KOPT-K1 (cell line): Measurements from ENCODE around the gene CEP192.
"Not testable (repeated sequence)": the region's sequence is repeated elsewhere in the genome, so short reads cannot be mapped to it uniquely, and the experiment has no call there.

Experiments
- H3K27ac ChIP-seq: fragments of 200-600 bp; sonication (generic); 2 replicates; pipeline ENCODE4 v1.5.1; 2016; ENCODE audit warnings: antibody characterized with exemption, mild to moderate bottlenecking, low read depth, low read length; ENCODE audit not compliant: poor library complexity, severe bottlenecking
- H3K36me3 ChIP-seq: fragments of 200-600 bp; sonication (generic); 2 replicates; pipeline ENCODE4 v1.5.1; 2017; ENCODE audit warnings: antibody characterized with exemption, mild to moderate bottlenecking, low read length, moderate library complexity; ENCODE audit not compliant: insufficient read depth
- H3K9me3 ChIP-seq: fragments of 200-600 bp; sonication (generic); 2 replicates; pipeline ENCODE4 v1.5.1; 2017; ENCODE audit warnings: antibody characterized with exemption, low read length, mild to moderate bottlenecking; ENCODE audit not compliant: insufficient read depth, poor library complexity, severe bottlenecking

Gene CEP192

GRCh38 chr18:13036622-13037320, 45.6 kb downstream of the CEP192 start:
- no peak overlapping the region for H3K27ac ChIP-seq
- peaks cover 99% of the 10 kb centered on the region for H3K36me3 ChIP-seq

DNA sequence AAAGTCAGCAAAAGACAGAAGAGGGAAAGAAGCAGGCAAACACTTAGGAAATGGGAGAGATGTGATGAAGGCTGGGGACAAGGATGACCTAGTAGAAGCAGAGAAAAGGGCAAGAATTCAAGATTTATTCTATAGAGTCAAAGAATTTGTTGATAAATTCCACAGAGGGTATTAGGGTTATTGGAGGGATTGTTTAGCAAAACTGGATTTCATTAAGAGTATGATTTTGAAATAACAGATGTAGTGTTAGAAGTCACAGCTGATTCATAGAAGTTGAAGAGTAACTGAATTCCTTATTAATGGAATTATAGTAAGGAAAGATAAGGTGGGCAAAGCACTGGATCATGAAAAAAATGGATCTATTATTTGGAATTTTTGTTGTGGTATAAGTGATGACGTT, 48.6 kb downstream of the CEP192 start:
- Histone ChIP-seq H3K36me3 (peaks cover 97% of the 10 kb centered on the region), H3K27ac (no peak overlapping the region), H3K9me3 (peaks cover 17% of the 10 kb centered on the region)

More at GRCh38 chr18:13036622-13037320, 45.6 kb downstream of the CEP192 start:
- H3K9me3 ChIP-seq: peaks cover 4% of the 10 kb centered on the region

DNA sequence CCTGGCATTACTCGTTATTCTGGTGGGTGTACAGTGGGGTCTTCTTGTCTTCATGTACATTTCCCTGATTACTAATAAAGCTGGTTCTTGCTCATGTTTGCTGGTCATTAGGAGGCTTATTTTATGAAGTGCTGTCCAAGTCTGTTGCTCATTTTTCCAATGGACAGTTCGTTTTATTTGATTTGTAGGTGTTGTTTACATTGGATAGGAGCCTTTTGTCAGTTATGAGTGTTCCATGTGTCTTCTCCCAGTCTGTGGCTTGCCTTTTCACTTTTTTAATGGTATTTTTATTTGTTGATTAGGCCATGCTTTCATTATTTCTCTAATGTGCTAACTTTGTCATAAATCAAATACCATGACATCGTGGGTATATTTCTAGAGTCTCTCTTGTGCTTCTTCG, 51.9 kb downstream of the CEP192 start:
- H3K36me3 ChIP-seq: peaks cover 95% of the 10 kb centered on the region
- H3K9me3 ChIP-seq: peaks cover 24% of the 10 kb centered on the region
- no peak overlapping the region for H3K27ac ChIP-seq

- H3K36me3 ChIP-seq: peaks cover 96% of the 10 kb centered on the region
- H3K27ac ChIP-seq: no peak overlapping the region
- peaks cover 7% of the 10 kb centered on the region for H3K9me3 ChIP-seq
Observed at GRCh38 chr18:13048061-13048595, 57.0 kb downstream of the CEP192 start.

DNA sequence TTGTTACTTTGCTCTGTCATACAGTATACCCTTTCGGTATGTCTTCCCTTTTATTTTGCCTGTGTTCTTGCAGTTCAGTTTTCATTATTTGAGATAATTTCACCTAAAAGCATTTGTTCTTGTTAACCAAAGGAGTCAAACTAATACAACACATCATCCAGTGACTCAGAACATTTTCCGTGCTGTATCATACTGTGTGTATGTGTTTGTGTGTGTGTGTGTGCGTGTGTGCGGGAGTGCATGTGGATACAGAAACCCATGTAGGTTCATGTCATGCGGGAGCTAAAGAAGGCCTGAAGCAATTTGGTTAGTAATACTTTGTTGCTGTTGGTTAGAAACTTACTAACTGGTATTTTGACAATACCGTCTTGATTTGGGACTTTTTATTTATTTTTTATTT, 60.0 kb downstream of the CEP192 start:
- H3K27ac ChIP-seq: no peak overlapping the region
- H3K36me3 ChIP-seq: peaks cover 98% of the 10 kb centered on the region
- no peaks in the 10 kb centered on the region for H3K9me3 ChIP-seq

DNA sequence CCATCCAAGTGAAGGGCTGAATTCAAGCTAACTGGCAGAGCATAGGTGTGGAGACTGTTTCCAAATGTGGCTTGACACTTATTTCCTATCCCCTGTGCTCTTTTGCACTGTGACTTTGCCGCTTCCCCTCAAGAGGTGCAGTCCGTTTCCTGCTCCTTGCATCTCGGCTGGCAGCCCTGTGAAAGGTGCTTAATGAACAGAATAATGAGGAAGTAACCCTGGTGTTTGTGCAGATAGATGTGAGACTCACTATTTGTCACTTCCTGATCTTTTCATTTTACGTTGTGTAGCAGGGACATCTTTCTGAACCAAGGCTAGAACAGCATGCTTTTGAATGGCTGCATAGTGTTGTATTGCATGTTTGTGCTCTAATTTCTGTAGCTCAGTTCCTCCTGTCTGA, 60.8 kb downstream of the CEP192 start:
- no peaks in the 10 kb centered on the region for H3K9me3 ChIP-seq
- no peak overlapping the region for H3K27ac ChIP-seq
- H3K36me3 ChIP-seq: peaks cover 100% of the 10 kb centered on the region

- Histone ChIP-seq H3K9me3 (no peaks in the 10 kb centered on the region), H3K27ac (no peak overlapping the region), H3K36me3 (peaks cover 100% of the 10 kb centered on the region)
Observed at GRCh38 chr18:13054336-13054735, 63.2 kb downstream of the CEP192 start.

DNA sequence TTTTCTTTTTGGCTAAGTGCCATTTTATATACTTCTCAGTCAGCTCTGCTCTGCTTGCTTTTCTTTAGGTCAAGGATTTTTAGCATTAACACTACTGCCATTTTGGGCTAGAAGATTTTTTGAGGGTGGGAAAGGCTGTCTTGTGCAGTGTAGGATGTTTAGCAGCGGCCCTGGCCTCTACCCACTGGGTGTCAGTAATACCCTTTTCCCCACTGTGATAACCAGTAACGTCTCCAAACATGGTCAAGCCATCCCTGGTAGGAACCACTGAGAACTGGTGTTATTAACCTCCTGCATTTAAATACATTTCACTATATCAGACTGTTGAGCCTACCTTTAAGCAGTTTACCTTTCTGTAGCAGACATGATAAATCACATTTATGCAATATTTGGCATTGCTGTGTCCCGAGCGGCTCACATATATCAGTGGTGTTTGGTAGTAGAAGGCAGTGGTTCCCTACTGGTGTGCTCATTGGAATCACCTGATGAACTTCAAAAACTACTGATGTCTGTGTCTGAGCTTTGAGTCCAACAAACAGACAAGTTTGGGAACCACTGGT, 70.5 kb downstream of the CEP192 start:
- H3K9me3 ChIP-seq: no peaks in the 10 kb centered on the region
- no peak overlapping the region for H3K27ac ChIP-seq
- peaks cover 100% of the 10 kb centered on the region for H3K36me3 ChIP-seq

DNA sequence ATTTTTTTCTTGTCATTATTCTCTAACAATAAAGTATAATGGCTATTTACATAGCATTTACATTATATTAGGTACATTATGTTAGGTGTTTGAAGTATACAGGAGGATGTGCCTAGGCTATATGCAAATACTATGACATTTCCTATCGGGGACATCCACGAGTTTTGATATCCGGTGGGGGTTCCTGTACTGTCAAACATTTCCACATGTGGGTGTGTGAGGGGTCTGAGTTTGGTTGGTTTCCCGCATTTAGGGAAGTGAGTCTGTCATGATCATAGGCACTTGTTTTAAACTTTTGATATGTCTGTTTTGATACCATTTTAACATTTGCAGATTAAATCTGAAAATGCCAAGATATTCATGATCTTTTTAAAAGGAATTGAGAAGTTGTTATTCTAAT, 76.0 kb downstream of the CEP192 start:
- Histone ChIP-seq H3K36me3 (peaks cover 100% of the 10 kb centered on the region), H3K9me3 (no peaks in the 10 kb centered on the region), H3K27ac (no peak overlapping the region)

DNA sequence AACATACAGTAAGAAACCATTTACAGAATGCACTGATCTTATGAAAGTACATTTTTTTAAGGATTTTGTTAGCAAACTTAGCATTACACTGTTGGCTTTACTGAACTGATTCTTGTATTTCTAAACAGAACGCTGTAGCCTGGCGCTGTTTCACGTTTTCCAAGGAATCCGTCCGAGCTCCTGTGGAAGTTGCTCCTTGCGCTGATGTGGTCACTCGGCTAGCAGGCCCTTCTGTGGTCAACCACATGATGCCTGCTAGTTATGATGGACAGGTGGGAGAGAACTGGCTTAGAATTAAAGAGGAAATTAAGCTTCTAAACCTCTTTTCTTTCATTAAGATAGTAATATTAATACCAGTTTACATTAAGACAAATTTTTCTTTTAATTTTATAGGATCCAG, 76.8 kb downstream of the CEP192 start:
- Histone ChIP-seq H3K9me3 (no peaks in the 10 kb centered on the region), H3K36me3 (peaks cover 100% of the 10 kb centered on the region), H3K27ac (no peak overlapping the region)

- Histone ChIP-seq H3K9me3 (no peaks in the 10 kb centered on the region), H3K27ac (no peak overlapping the region), H3K36me3 (peaks cover 100% of the 10 kb centered on the region)
Observed at GRCh38 chr18:13070460-13070859, 79.3 kb downstream of the CEP192 start.

GRCh38 chr18:13076886-13077285, 85.7 kb downstream of the CEP192 start:
- peaks cover 79% of the 10 kb centered on the region for H3K36me3 ChIP-seq
- H3K9me3 ChIP-seq: peaks cover 26% of the 10 kb centered on the region
- no peak overlapping the region for H3K27ac ChIP-seq

DNA sequence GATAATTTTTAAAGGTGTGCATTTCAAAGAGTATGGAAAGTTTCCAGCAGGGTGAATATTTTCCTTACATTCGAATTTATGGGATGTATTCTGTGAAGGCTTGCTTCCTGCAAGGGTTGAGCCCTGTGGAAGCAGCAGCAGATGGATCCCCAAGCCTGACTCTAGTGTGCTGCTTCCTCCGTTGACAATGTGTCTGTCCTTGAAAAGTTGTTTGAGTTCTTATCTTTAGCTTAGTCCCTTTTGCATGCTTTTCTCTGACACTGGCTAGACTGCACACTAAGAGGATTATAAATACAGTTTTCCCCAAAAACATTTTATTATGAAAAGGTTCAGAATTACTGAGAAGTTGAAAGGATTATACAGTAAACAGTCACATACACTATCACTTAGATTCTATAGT, 86.3 kb downstream of the CEP192 start:
- Histone ChIP-seq H3K36me3 (peaks cover 74% of the 10 kb centered on the region), H3K27ac (no peak overlapping the region), H3K9me3 (peaks cover 26% of the 10 kb centered on the region)

- Histone ChIP-seq H3K36me3 (peaks cover 69% of the 10 kb centered on the region), H3K9me3 (peaks cover 26% of the 10 kb centered on the region)
- H3K27ac ChIP-seq: not testable (repeated sequence)
Observed at GRCh38 chr18:13078065-13078464, 86.9 kb downstream of the CEP192 start.

DNA sequence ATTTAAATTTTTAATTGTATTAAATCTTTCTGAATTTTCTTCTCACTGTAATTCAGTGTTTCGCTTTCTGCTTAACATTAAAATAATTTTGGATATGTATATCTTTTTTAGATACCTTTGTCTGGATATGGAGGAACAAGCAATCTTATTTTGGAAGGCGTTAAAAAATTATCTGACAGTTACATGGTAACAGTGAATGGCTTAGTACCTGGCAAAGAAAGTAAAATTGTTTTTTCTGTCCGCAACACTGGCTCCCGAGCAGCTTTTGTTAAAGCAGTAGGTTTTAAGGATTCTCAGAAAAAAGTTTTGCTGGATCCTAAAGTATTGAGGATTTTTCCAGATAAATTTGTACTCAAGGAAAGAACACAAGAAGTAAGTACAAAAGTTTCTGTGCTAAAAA, 95.7 kb downstream of the CEP192 start:
- peaks cover 90% of the 10 kb centered on the region for H3K36me3 ChIP-seq
- peaks cover 12% of the 10 kb centered on the region for H3K9me3 ChIP-seq

DNA sequence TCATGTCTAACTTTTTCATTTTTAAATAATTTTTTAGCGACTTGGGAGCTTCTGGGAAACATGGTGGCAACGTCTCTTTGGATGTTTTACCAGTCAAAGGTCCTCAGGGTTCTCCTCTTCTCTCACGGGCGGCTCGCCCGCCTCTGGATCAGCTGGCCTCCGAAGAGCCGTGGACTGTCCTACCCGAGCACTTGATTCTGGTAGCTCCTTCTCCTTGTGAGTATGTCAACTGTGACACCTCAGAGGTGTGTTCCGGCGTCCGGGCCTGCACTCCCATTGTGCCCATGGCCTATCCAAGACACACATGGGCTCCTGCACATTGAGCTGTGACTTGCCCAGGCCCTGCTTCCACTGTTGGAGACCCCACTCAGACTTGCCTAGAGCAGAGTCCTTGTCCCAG, 104.3 kb downstream of the CEP192 start:
- Histone ChIP-seq H3K27ac (no peak overlapping the region), H3K36me3 (peaks cover 90% of the 10 kb centered on the region), H3K9me3 (no peaks in the 10 kb centered on the region)

More for the DNA sequence above, 95.7 kb downstream of the CEP192 start:
- no peak overlapping the region for H3K27ac ChIP-seq
